SK-N-SH treated with all-trans-retinoic acid at 6 μM for 48 hours (cell line): ENCODE results near the gene ZNF524.

ENCODE experiments used
- ZC3H10 ChIP-seq: fragments of 250-450 bp; sonication (Bioruptor Pico); IDR thresholded peaks from 2 replicates; pipeline ENCODE4 v1.5.1; 2021; ENCODE audit warnings: mild to moderate bottlenecking, moderate library complexity
- ZFP30 ChIP-seq: fragments of 450-650 bp; formaldehyde crosslinking; IDR thresholded peaks from 2 replicates; pipeline ENCODE4 v1.5.0; 2022; ENCODE audit warnings: mild to moderate bottlenecking, moderate library complexity

DNA sequence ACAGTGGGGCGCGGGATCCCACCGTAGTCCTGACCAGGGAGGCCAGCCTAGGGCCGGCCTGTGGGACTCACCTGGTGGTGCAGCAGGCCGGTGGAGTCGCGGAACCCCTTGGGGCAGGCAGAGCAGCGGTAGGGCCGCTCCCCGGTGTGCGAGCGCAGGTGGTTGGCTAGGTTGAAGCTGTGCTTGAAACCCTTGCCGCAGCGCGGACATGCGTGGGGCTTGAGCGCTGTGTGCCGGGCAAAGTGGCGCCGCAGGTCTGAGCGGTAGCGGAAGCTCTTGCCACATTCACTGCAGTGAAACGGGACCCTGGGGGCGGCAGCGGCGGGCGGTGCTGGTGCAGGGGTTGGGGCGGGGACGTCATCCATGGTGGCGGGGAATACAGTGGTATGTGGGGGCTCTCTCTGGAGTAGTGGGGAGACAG, 2.6 kb upstream of the ZNF524 start:
- TF ChIP-seq ZC3H10 (CRISPR knock-in tag), result no peak
- no peak for TF ChIP-seq ZFP30 (CRISPR knock-in tag)
